GM19395 (cell line): ENCODE measurements around the gene CCDC92B.

Experiments used
- ATAC-seq: cut with Tn5 transposase; IDR thresholded peaks from one replicate; pipeline ENCODE4 v1.9.1; 2021; ENCODE audit warnings: mild to moderate bottlenecking, moderate library complexity; ENCODE audit not compliant: unreplicated experiment

Gene CCDC92B

GRCh38 chr17:2779545-2779944 lies 30.1 kb upstream of the CCDC92B start:
- ATAC-seq, result no peak

GRCh38 chr17:2778489-2778888 lies 29.0 kb upstream of the CCDC92B start:
- ATAC-seq, result no peak

- no peak for ATAC-seq
Observed at GRCh38 chr17:2777242-2777867, 27.9 kb upstream of the CCDC92B start.

GRCh38 chr17:2776589-2777241 lies 27.3 kb upstream of the CCDC92B start:
- no peak for ATAC-seq

- ATAC-seq, result no peak
Observed at GRCh38 chr17:2775206-2775605, 25.8 kb upstream of the CCDC92B start.

GRCh38 chr17:2770129-2770528 lies 20.7 kb upstream of the CCDC92B start:
- no peak for ATAC-seq

GRCh38 chr17:2758870-2759269 lies 9.4 kb upstream of the CCDC92B start:
- ATAC-seq, result no peak

- no peak for ATAC-seq
Observed at GRCh38 chr17:2755891-2756724, 6.7 kb upstream of the CCDC92B start.

GRCh38 chr17:2751491-2751890 lies 2.0 kb upstream of the CCDC92B start:
- no peak for ATAC-seq

GRCh38 chr17:2750721-2751120 lies 1.3 kb upstream of the CCDC92B start:
- no peak for ATAC-seq

- ATAC-seq, result no peak
Observed at GRCh38 chr17:2749784-2750181, 331 bp upstream of the CCDC92B start.

- ATAC-seq, result no peak
Observed at GRCh38 chr17:2745317-2746037, 4.0 kb downstream of the CCDC92B start.

GRCh38 chr17:2737693-2738092 lies 11.8 kb downstream of the CCDC92B start:
- ATAC-seq, result no peak

- no peak for ATAC-seq
Observed at GRCh38 chr17:2736956-2737355, 12.5 kb downstream of the CCDC92B start.

GRCh38 chr17:2735896-2736295 lies 13.6 kb downstream of the CCDC92B start:
- ATAC-seq, result no peak

GRCh38 chr17:2734939-2735338 lies 14.5 kb downstream of the CCDC92B start:
- ATAC-seq, result no peak

GRCh38 chr17:2731807-2732206 lies 17.6 kb downstream of the CCDC92B start:
- ATAC-seq, result no peak

- ATAC-seq, result no peak
Observed at GRCh38 chr17:2730764-2731353, 18.6 kb downstream of the CCDC92B start.

GRCh38 chr17:2724784-2725164 lies 24.7 kb downstream of the CCDC92B start:
- ATAC-seq, result no peak

GRCh38 chr17:2723997-2724783 lies 25.3 kb downstream of the CCDC92B start:
- no peak for ATAC-seq
